ENCODE data around the gene NDFIP2.

GRCh38 chr13:79432086-79432485 is 48.9 kb upstream of the NDFIP2 start:
- no peak for TF ChIP-seq CTCF (IDR thresholded peaks at IDR 0.05; ENCODE audit: borderline replicate concordance, extremely low read depth, low read length, poor library complexity, severe bottlenecking)
- no peak for TF ChIP-seq EZH2 (IDR thresholded peaks at IDR 0.05; ENCODE audit: borderline replicate concordance, low read depth, low read length, severe bottlenecking)
